WTC11 (cell line): ENCODE measurements around the gene PDGFRB. TPM values are rescaled to one million over a fixed set of nuclear protein-coding genes. Genes with fewer than 3 reads are reported as not detected.

ENCODE experiments used
- ATAC-seq: fragments of 200-7000 bp; cut with Tn5 transposase; 2 replicates; pipeline ENCODE4 v1.10.0; 2021; ENCODE audit warnings: mild to moderate bottlenecking, moderate library complexity
- CTCF ChIA-PET: fragments of 300-600 bp; sonication (Branson Sonifier 250); formaldehyde crosslinking; loops from one replicate; lab custom pipeline; 2021; ENCODE audit warnings: antibody characterized with exemption; lab: Charles Lee
- POLR2A ChIA-PET: fragments of 350-600 bp; sonication (Branson Sonifier 250); formaldehyde crosslinking; loops from one replicate; lab custom pipeline; 2021; ENCODE audit warnings: antibody characterized with exemption; lab: Charles Lee
- DNase-seq: peaks from one replicate; pipeline ENCODE4 v3.0.0; 2021; ENCODE audit warnings: low spot score
- H3K27ac Mint-ChIP-seq: 2 replicates; pipeline ENCODE4 v1.8.0; 2021; ENCODE audit warnings: mixed read lengths
- H3K27me3 Mint-ChIP-seq: 2 replicates; pipeline ENCODE4 v1.8.0; 2021; ENCODE audit warnings: low read depth, mild to moderate bottlenecking, moderate library complexity, mixed read lengths
- H3K36me3 Mint-ChIP-seq: 2 replicates; pipeline ENCODE4 v1.8.0; 2021; ENCODE audit warnings: mixed read lengths
- H3K4me1 Mint-ChIP-seq: 2 replicates; pipeline ENCODE4 v1.8.0; 2022; ENCODE audit warnings: mixed read lengths
- H3K4me3 Mint-ChIP-seq: 2 replicates; pipeline ENCODE4 v1.8.0; 2021; ENCODE audit warnings: mild to moderate bottlenecking, moderate library complexity, mixed read lengths
- H3K9me3 Mint-ChIP-seq: 2 replicates; pipeline ENCODE4 v1.8.0; 2021; ENCODE audit warnings: mixed read lengths
- ATF1 ChIP-seq: sonication (generic); formaldehyde crosslinking; IDR thresholded peaks from 2 replicates; pipeline ENCODE4 v1.8.1; 2023; ENCODE audit warnings: mild to moderate bottlenecking, moderate library complexity, missing genetic modification reagents
- CBFB ChIP-seq: sonication (generic); formaldehyde crosslinking; IDR thresholded peaks from 2 replicates; pipeline ENCODE4 v1.8.1; 2022; ENCODE audit warnings: mild to moderate bottlenecking, low read depth, missing genetic modification reagents
- ELF4 ChIP-seq: sonication (generic); formaldehyde crosslinking; IDR thresholded peaks from 2 replicates; pipeline ENCODE4 v1.8.1; 2022; ENCODE audit warnings: low read depth, mild to moderate bottlenecking, moderate library complexity, missing genetic modification reagents
- ESRRA ChIP-seq: sonication (generic); formaldehyde crosslinking; IDR thresholded peaks from 2 replicates; pipeline ENCODE4 v1.8.1; 2022; ENCODE audit warnings: mild to moderate bottlenecking, missing genetic modification reagents, borderline replicate concordance
- FOXP4 ChIP-seq: sonication (generic); formaldehyde crosslinking; IDR thresholded peaks from 2 replicates; pipeline ENCODE4 v1.8.0; 2022; ENCODE audit warnings: mild to moderate bottlenecking, missing genetic modification reagents
- JAZF1 ChIP-seq: fragments of 250-450 bp; sonication (Bioruptor Pico); IDR thresholded peaks from 2 replicates; pipeline ENCODE4 v1.9.0; 2021; ENCODE audit warnings: moderate library complexity, mild to moderate bottlenecking, inconsistent platforms
- JUN ChIP-seq: sonication (generic); formaldehyde crosslinking; IDR thresholded peaks from 2 replicates; pipeline ENCODE4 v1.8.0; 2023; ENCODE audit warnings: mild to moderate bottlenecking, missing genetic modification reagents
- KAT7 ChIP-seq: sonication (generic); formaldehyde crosslinking; IDR thresholded peaks from 2 replicates; pipeline ENCODE4 v1.8.1; 2023; ENCODE audit warnings: missing genetic modification reagents, mild to moderate bottlenecking, borderline replicate concordance
- NFATC4 ChIP-seq: fragments of 250-450 bp; sonication (Bioruptor Pico); IDR thresholded peaks from 2 replicates; pipeline ENCODE4 v1.9.0; 2021; ENCODE audit warnings: mild to moderate bottlenecking
- RORB ChIP-seq: fragments of 250-450 bp; sonication (Bioruptor Pico); IDR thresholded peaks from 2 replicates; pipeline ENCODE4 v1.9.0; 2021; ENCODE audit warnings: mild to moderate bottlenecking
- SMAD3 ChIP-seq: sonication (generic); formaldehyde crosslinking; IDR thresholded peaks from 2 replicates; pipeline ENCODE4 v1.8.0; 2022; ENCODE audit warnings: missing genetic modification reagents, mild to moderate bottlenecking, borderline replicate concordance
- SOX15 ChIP-seq: fragments of 250-450 bp; sonication (Bioruptor Pico); IDR thresholded peaks from 2 replicates; pipeline ENCODE4 v1.9.0; 2021; ENCODE audit warnings: mild to moderate bottlenecking
- TEAD1 ChIP-seq: sonication (generic); formaldehyde crosslinking; IDR thresholded peaks from 2 replicates; pipeline ENCODE4 v1.8.0; 2022; ENCODE audit warnings: mild to moderate bottlenecking, missing genetic modification reagents
- TEAD4 ChIP-seq: sonication (generic); formaldehyde crosslinking; IDR thresholded peaks from 2 replicates; pipeline ENCODE4 v1.8.0; 2022; ENCODE audit warnings: mild to moderate bottlenecking, missing genetic modification reagents
- ZNF219 ChIP-seq: sonication (generic); formaldehyde crosslinking; IDR thresholded peaks from 2 replicates; pipeline ENCODE4 v1.8.0; 2023; ENCODE audit warnings: missing genetic modification reagents, mild to moderate bottlenecking, borderline replicate concordance
- ZNF671 ChIP-seq: fragments of 250-450 bp; sonication (Bioruptor Pico); IDR thresholded peaks from 2 replicates; pipeline ENCODE4 v1.8.0; 2021; ENCODE audit warnings: mild to moderate bottlenecking
- ZSCAN18 ChIP-seq: fragments of 250-450 bp; sonication (Bioruptor Pico); IDR thresholded peaks from 2 replicates; pipeline ENCODE4 v2.1.2; 2022; ENCODE audit warnings: mild to moderate bottlenecking, moderate library complexity
- total RNA-seq: library from RNA; stranded (reverse); gene quantifications from 3 replicates; pipeline ENCODE4 v1.2.3, GENCODE V29; 2021
- TF ChIP-seq, protein P1 (sequence below): fragments of 250-450 bp; sonication (Bioruptor Pico); IDR thresholded peaks from 2 replicates; pipeline ENCODE4 v1.9.0; 2021; ENCODE audit warnings: mild to moderate bottlenecking, borderline replicate concordance
- TF ChIP-seq, protein P2 (sequence below): sonication (generic); formaldehyde crosslinking; conservative IDR thresholded peaks from 2 replicates; pipeline ENCODE4 v1.8.1; 2023; ENCODE audit warnings: mild to moderate bottlenecking, low read depth, missing genetic modification reagents, moderate library complexity
- TF ChIP-seq, protein P3 (sequence below): fragments of 250-450 bp; sonication (Bioruptor Pico); IDR thresholded peaks from 2 replicates; pipeline ENCODE4 v1.9.0; 2021; ENCODE audit warnings: moderate library complexity, mild to moderate bottlenecking, inconsistent platforms, borderline replicate concordance
- TF ChIP-seq, protein P4 (sequence below): sonication (generic); formaldehyde crosslinking; IDR thresholded peaks from 2 replicates; pipeline ENCODE4 v1.8.1; 2022; ENCODE audit warnings: mild to moderate bottlenecking, missing genetic modification reagents, moderate library complexity, borderline replicate concordance

Gene PDGFRB
- total RNA-seq, 1 experiment from 2014 or later, result 5.1 TPM

DNA sequence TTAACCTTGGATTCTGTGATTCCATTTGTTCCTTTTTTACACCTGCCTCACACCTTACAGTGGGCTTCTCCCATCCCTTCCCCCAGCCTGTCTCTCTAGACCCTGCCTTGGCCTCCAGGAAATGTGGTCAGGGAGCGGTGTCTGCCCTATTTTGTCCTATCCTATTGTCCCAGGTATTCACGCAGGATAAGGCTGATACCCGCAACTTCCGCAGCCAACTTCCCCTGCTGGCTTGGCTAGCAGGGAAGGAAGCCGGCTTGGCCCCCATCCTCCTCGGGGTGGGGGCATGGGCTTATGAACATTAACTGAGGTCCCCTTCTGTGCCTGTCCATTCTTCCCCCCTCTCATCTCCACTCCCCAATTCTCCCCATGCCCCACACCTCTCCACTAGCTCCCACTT lies 72.8 kb downstream of the PDGFRB start:
- Mint-ChIP-seq H3K27ac (no peak overlapping the region), H3K27me3 (no peaks in the 10 kb centered on the region), H3K36me3 (no peaks in the 10 kb centered on the region), H3K9me3 (no peaks in the 10 kb centered on the region), H3K4me3 (no peak overlapping the region), H3K4me1 (peaks cover 19% of the 10 kb centered on the region)
- POLR2A ChIA-PET, result no interaction called here
- DNase-seq, result no peak
- TF ChIP-seq CBFB, result no peak
- TF ChIP-seq, protein P1, sequence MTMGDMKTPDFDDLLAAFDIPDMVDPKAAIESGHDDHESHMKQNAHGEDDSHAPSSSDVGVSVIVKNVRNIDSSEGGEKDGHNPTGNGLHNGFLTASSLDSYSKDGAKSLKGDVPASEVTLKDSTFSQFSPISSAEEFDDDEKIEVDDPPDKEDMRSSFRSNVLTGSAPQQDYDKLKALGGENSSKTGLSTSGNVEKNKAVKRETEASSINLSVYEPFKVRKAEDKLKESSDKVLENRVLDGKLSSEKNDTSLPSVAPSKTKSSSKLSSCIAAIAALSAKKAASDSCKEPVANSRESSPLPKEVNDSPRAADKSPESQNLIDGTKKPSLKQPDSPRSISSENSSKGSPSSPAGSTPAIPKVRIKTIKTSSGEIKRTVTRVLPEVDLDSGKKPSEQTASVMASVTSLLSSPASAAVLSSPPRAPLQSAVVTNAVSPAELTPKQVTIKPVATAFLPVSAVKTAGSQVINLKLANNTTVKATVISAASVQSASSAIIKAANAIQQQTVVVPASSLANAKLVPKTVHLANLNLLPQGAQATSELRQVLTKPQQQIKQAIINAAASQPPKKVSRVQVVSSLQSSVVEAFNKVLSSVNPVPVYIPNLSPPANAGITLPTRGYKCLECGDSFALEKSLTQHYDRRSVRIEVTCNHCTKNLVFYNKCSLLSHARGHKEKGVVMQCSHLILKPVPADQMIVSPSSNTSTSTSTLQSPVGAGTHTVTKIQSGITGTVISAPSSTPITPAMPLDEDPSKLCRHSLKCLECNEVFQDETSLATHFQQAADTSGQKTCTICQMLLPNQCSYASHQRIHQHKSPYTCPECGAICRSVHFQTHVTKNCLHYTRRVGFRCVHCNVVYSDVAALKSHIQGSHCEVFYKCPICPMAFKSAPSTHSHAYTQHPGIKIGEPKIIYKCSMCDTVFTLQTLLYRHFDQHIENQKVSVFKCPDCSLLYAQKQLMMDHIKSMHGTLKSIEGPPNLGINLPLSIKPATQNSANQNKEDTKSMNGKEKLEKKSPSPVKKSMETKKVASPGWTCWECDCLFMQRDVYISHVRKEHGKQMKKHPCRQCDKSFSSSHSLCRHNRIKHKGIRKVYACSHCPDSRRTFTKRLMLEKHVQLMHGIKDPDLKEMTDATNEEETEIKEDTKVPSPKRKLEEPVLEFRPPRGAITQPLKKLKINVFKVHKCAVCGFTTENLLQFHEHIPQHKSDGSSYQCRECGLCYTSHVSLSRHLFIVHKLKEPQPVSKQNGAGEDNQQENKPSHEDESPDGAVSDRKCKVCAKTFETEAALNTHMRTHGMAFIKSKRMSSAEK (CRISPR knock-in tag), result no peak
- no peak for TF ChIP-seq ESRRA
- no peak for TF ChIP-seq ZSCAN18 (CRISPR knock-in tag)
- TF ChIP-seq, protein P2, sequence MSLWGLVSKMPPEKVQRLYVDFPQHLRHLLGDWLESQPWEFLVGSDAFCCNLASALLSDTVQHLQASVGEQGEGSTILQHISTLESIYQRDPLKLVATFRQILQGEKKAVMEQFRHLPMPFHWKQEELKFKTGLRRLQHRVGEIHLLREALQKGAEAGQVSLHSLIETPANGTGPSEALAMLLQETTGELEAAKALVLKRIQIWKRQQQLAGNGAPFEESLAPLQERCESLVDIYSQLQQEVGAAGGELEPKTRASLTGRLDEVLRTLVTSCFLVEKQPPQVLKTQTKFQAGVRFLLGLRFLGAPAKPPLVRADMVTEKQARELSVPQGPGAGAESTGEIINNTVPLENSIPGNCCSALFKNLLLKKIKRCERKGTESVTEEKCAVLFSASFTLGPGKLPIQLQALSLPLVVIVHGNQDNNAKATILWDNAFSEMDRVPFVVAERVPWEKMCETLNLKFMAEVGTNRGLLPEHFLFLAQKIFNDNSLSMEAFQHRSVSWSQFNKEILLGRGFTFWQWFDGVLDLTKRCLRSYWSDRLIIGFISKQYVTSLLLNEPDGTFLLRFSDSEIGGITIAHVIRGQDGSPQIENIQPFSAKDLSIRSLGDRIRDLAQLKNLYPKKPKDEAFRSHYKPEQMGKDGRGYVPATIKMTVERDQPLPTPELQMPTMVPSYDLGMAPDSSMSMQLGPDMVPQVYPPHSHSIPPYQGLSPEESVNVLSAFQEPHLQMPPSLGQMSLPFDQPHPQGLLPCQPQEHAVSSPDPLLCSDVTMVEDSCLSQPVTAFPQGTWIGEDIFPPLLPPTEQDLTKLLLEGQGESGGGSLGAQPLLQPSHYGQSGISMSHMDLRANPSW (CRISPR knock-in tag), result no peak
- TF ChIP-seq RORB (CRISPR knock-in tag), result no peak
- no peak for TF ChIP-seq ZNF671 (CRISPR knock-in tag)
- no peak for TF ChIP-seq FOXP4
- TF ChIP-seq ATF1 (CRISPR knock-in tag), result no peak
- TF ChIP-seq KAT7 (CRISPR knock-in tag), result no peak
- TF ChIP-seq JAZF1 (CRISPR knock-in tag), result no peak
- TF ChIP-seq TEAD4 (CRISPR knock-in tag), result no peak
- no peak for ATAC-seq
- CTCF ChIA-PET, result interaction anchor here (1.1 kb wide), 1 partner anchor 40 kb away, joined by 3 read pairs; no protein-coding TSS in a partner anchor

GRCh38 chr5:150082374-150082773 lies 73.3 kb downstream of the PDGFRB start:
- Mint-ChIP-seq H3K36me3 (no peaks in the 10 kb centered on the region), H3K4me1 (peaks cover 17% of the 10 kb centered on the region), H3K9me3 (no peaks in the 10 kb centered on the region), H3K27me3 (no peaks in the 10 kb centered on the region), H3K27ac (no peak overlapping the region), H3K4me3 (no peak overlapping the region)
- ChIA-PET CTCF (interaction anchor here (1.1 to 1.2 kb wide), 3 partner anchors 24 to 45 kb away, joined by 3 read pairs; no protein-coding TSS in a partner anchor), POLR2A (no interaction called here)
- DNase-seq (no peak), ATAC-seq (no peak; the same call in 1 of the 2 replicates)
- TF ChIP-seq NFATC4 (CRISPR knock-in tag), result no peak
- TF ChIP-seq TEAD1 (CRISPR knock-in tag), result no peak
- no peak for TF ChIP-seq ZSCAN18 (CRISPR knock-in tag)
- TF ChIP-seq, protein P3, sequence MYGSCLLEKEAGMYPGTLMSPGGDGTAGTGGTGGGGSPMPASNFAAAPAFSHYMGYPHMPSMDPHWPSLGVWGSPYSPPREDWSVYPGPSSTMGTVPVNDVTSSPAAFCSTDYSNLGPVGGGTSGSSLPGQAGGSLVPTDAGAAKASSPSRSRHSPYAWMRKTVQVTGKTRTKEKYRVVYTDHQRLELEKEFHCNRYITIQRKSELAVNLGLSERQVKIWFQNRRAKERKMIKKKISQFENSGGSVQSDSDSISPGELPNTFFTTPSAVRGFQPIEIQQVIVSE (CRISPR knock-in tag), result no peak
- no peak for TF ChIP-seq SOX15
- TF ChIP-seq ZNF219 (CRISPR knock-in tag), result no peak
- TF ChIP-seq, protein P4, sequence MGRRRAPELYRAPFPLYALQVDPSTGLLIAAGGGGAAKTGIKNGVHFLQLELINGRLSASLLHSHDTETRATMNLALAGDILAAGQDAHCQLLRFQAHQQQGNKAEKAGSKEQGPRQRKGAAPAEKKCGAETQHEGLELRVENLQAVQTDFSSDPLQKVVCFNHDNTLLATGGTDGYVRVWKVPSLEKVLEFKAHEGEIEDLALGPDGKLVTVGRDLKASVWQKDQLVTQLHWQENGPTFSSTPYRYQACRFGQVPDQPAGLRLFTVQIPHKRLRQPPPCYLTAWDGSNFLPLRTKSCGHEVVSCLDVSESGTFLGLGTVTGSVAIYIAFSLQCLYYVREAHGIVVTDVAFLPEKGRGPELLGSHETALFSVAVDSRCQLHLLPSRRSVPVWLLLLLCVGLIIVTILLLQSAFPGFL (CRISPR knock-in tag), result no peak
- no peak for TF ChIP-seq JUN (CRISPR knock-in tag)
- TF ChIP-seq SMAD3, result no peak
- TF ChIP-seq ELF4 (CRISPR knock-in tag), result no peak
- no peak for TF ChIP-seq RORB (CRISPR knock-in tag)
